Breast epithelium (tissue), 3 donors: Measurements from ENCODE around the gene TMEM59.

Experiments
- CTCF ChIP-seq, 3 donors: fragments of 450-650 bp; IDR thresholded peaks; one replicate each; pipeline ENCODE4 v1.5.1; 2016 to 2017; ENCODE audit warnings: antibody characterized with exemption in 3 of 3, mild to moderate bottlenecking in 3 of 3, moderate library complexity in 3 of 3
- POLR2AphosphoS5 ChIP-seq, 3 donors: sonication (generic); formaldehyde crosslinking; IDR thresholded peaks; one replicate each; pipeline ENCODE4 v1.6.1; 2017; ENCODE audit warnings: antibody characterized with exemption in 3 of 3

- TF ChIP-seq CTCF (IDR thresholded peaks at IDR 0.05), result no peak
- TF ChIP-seq POLR2AphosphoS5 (IDR thresholded peaks at IDR 0.05), result no peak
Measured at GRCh38 chr1:54041806-54042205, 11.2 kb downstream of the TMEM59 start.
